Activated T-helper 1 cell treated with anti-CD3 and anti-CD28 coated beads, Interleukin-2, amount 50 U/mL, for 16 hours (primary cell): ENCODE measurements around the gene SIGLEC11.
A peak's percentile ranks its signal among the peaks of the same experiment; 100 is the strongest.
"Not testable (repeated sequence)": the region's sequence is repeated elsewhere in the genome, so short reads cannot be mapped to it uniquely, and the experiment has no call there.

Source experiments
- DNase-seq, 2 donors: peaks; one replicate each; pipeline ENCODE4 v3.0.0-alpha.2; 2020; ENCODE audit warnings: low read depth in 1 of 2, low spot score in 1 of 2

SIGLEC11 gene

DNA sequence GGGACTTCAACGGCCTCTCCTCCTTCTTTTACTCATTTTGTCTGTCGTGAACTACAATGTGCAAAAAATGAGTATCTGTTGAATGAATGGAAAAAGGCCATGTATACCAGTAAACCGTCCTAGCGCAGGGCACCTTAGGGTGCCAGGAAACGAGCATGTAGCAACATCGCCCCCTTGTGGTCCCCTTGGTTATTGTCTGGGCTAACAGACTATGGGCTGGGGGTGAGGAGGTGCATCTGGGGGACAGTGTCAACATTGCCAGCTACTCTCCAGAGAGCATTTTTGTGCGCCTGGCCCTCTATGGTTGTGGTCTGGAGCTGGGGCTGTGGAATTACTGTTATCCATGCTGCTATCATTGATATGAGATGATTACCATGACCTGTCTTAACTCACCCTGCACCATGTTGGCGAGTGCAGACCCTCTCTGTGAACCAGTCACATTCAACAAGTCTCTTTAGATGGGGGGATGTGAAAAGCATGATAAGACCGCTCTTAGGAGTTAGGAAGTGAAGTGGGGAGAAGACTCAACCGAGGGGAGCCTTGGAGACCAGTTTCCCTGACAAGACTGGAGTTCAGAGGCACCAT is 22.8 kb upstream of the SIGLEC11 start:
- DNase-seq: peak; percentile 62 to 75

DNA sequence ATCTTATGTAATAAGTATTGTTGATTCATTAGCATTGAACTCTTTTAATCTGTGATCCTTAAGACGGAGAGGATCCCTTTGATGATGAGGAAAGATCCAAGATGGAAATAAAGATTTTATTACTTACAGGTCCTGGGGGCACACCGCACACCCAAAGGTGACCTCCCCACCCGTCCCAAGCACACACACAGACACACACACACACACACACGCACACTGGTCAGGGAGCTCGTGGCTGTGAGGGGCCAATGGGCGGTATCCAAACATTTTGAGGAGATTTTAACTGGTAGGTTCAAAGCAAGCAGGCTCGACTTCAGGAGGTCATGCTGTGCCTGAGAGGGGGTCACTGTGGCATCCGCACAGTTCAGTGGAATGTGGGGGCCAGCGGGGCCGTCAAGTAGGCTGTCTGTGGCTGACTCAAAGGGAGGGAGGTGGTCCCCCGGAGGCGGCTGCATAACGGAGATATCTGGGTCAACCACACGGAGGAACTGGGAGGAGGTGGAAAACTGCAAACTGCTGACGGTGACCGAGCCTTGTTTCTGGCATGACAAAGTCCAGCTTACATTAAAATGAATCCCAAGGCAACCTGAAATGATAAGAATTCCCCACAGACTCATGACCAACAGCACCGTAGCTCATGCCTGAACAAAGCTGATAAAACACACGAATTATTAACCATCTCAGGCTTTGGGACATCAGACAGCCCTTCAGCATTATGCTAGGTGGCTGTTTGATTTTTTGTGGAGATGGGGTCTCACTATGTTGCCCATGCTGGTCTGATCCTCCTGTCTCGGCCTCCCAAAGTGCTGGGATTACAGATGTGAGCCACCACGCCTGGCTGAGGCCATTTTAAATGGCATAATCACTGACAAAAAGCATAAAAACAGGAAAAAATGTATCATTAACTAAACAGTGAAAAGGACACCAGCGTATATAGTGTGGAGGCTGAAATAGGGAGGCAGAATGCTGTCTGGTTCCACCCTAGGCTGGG is 20.9 kb upstream of the SIGLEC11 start:
- no peak for DNase-seq

DNA sequence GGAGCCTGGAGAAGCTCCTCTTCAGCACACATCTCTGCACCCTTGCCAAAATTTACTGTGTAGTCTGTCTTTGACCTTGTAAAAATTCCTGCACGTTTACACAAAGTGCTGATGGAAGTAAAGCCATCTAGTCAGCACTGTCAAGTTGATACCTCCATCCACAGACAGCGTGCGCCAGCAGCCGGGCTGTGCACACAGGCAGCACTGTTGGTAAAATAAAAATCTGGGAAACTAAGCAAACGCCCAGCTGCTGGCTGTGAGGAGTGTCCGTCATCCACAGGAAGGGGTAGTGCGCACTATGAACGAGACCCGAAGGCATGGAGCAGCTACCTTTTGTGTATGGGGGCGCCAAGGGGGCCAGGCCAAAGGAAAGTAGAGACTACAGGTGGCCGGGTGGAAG is 17.4 kb upstream of the SIGLEC11 start:
- DNase-seq: no peak

DNA sequence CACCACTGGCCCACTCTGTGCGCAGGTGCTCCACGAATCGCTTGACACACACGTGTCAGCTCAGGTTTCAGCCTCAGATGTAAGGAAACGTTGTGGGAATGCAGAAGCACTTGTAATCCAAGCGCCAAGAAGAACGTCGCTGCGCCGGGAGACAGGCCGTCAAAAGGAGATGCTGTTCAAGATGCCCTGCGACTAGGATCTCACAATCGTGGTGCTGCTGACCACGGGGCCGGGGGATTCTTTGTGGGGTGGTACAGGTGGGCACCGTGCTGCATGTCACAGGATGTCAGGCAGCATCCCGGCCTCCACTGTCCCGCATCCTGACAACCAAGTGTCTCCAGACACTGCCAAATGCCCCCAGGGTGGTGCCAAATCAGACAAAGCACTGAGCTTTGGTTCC is 16.9 kb upstream of the SIGLEC11 start:
- DNase-seq: no peak

DNA sequence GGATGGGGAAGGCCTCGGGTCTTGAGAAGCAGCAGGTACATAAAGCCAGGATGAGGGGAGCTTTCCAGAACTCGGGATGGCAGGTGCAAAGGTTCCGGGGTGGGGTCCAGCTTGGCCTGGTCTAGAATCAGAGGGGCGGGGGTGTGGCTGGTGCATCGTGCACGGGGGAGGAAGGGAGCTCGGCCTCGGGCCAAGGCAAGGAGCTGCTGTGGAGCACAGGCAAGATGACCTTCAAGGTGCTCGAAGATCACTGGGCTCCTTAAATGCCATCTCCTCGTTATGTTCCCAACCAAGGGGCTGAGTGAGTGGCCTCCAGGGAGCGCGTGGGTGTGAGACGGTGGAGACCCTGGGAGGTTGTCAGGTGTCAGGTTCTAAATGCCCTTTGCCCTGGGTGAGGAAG is 16.1 kb upstream of the SIGLEC11 start:
- no peak for DNase-seq

DNA sequence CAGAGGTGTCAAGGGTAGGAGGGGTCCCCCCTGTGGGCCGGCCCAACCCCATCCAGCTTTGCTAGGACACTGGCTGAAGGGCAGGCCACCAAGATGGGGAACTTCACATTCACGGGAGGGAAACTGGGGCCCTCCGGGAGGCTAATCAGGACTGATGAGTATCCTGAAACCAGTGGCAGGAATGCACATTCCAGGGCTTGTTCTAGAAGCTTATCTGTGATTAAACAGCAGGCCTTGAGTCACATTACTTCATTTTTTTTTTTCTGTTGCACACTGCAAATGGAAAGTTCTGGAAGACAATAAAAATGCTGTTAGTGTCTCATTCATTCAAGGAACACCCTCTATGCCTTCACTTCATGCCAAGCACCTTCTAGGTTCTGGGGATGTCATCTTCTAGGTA is 15.5 kb upstream of the SIGLEC11 start:
- no peak for DNase-seq

DNA sequence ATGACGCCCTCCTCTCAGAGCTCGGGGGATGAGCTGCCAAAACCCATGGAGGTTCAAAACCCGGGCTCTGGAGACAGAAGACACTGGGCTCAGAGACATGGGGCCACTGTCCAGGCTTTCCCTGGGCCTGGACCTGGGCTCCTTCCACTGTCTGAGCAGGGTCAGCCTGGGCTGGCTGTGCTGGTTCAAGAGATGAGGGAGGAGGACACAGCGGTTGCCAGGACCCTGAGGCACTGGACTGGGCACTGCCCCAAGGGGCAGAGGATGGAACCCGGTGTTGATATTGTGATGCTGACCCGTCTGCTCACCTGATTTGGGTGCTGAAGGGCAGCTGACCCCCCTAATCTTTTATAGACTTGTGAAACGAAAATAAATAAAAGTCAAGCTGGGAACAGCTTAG is 14.1 kb upstream of the SIGLEC11 start:
- no peak for DNase-seq

DNA sequence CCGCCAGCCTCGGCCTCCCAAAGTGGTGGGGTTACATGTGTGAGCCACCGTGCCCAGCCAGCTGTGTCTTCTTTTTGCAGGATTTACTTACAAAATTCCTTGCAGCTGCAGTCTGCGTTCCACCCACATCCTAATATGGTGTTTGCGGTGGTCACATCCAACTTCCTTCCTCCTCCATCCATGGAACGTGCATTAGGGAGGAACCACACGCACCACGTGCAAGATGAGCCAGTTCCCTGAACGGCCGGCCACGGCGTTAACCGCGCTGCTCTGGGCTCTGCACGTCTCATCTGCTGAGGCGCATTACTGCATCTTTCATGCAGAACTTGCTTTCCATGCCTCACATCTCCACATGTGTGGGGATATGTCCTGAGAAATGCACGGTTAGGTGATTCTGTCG is 13.0 kb upstream of the SIGLEC11 start:
- DNase-seq: no peak

DNA sequence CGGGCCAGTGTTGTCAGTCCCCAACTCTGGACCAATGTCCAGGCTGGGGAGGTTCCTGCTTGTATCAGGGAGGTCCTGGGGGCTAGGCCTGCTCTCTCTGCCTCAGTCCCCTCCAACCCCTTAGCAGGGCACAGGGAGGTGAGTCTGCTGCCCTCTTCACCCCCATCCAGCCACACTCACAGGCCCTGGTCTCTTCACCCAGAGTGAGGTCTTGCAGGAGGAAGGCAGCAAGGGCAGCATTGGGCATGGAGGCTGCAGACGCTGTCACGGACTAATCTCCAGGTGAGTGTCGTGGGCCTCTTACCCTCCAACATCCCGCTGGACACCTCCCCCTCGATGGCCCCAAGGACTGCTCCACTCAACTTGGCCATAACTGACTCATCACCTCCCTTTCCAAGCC is 11.9 kb upstream of the SIGLEC11 start:
- no peak for DNase-seq

DNA sequence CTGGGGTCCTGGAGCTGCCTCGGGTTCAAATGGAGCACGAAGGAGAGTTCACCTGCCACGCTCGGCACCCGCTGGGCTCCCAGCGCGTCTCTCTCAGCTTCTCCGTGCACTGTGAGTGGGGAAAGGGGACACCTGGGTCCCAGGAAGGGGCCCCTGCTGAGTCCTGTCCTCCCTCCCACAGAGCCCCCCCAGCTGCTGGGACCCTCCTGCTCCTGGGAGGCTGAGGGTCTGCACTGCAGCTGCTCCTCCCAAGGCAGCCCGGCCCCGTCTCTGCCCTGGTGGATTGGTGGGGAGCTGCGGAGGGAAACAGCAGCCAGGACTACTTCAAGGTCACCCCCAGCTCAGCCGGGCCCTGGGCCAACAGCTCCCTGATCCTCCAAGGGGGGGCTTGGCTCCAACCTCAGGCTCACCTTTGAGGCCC is 11.0 kb upstream of the SIGLEC11 start:
- no peak for DNase-seq

DNA sequence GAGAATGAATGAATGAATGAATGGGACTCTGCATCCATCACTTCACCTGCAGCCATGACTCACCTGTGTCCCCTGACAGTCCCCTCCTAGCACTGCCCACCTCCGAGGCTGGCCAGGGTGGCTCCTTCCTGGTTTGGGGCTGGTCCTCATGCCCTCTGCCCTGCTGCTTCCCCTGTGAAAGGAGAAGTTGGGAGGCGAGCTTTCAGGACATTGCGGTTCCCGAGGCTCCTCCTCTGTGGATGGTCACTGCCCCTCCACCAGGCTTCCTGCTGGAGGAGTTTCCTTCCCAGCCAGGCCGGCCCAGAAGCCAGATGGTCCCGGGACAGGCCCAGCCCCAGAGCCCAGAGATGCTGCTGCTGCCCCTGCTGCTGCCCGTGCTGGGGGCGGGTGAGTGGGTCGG is 8.4 kb upstream of the SIGLEC11 start:
- not testable (repeated sequence) for DNase-seq

DNA sequence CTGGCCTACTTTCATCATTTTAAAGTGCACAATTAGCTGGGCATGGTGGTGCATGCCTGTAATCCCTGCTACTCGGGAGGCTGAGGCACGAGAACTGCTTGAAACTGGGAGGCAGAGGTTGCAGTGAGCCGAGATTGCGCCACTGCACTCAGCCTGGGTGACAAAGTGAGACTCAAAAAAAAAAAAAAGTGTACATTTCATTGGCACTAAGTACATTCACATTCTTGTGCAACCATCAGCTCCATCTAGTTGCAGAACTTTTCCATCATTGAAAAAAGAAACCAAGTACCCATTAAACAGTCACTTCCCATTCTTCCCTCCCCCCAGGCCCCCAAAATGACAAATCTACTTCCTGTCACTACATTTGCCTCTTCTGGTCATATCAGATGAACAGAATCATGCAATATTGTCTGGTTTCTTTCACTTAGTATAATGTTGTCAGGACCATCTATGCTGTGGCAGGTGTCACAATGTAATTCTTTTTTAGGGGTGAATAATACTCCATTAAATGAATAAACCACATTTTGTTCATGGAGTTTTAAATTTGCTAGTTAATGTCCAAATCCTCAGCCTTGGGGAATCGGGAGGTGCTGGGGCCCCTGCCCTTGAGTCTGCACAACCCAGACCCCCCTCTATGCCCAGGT is 7.4 kb upstream of the SIGLEC11 start:
- DNase-seq: no peak

DNA sequence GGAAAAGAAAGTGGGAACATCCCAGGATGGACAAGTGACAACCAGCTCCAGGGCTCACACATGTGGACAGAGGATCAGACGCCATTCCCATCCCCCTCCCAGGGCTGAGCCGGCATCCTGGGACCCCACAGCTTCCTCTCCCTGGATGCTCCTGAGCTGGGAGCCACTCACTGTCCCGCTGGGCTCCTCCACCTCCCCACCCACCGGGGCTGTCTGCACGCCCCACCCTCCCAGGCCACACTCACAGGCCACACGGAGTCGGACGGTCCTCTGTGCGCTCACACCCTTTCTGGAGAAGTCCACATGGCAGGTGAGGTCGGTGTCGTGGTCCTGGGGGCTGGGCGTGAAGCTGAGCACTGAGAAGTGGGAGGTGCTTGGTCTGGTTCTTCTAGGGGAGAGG is 1.1 kb downstream of the SIGLEC11 start:
- not testable (repeated sequence) for DNase-seq

DNA sequence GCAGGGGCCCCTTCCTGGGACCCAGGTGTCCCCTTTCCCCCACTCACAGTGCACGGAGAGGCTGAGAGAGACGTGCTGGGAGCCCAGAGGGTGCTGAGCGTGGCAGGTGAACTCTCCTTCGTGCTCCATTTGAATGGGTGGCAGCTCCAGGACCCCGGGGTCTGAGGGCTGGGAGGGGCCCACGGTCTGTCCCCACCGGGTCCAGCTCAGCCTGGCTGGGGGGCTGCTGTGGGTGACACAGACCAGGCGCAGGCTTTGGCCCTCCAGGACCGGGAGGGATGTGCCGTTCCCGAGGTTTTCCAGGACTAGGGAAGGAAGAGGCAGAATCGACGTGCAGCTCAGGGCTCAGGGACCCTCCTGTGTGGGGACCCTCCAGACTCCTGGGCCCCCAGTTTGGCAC is 2.4 kb downstream of the SIGLEC11 start:
- not testable (repeated sequence) for DNase-seq

DNA sequence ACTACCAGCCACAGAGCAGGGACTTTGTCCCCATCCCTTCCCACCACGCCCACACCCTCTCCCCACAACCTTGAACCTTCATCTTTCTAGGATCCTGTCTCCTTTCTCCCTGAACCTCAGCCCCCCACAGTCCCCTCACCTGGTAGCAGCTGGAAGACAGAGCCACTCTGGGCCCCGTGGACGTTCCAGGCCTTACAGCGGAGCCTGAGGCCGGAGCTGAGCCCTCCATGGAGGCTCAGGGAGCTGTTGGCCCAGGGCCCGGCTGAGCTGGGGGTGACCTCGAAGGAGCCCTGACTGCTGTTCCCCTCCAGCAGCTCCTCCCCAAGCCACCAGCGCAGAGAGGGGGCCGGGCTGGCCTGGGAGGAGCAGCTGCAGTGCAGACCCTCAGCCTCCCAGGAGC is 2.8 kb downstream of the SIGLEC11 start:
- DNase-seq: not testable (repeated sequence)

DNA sequence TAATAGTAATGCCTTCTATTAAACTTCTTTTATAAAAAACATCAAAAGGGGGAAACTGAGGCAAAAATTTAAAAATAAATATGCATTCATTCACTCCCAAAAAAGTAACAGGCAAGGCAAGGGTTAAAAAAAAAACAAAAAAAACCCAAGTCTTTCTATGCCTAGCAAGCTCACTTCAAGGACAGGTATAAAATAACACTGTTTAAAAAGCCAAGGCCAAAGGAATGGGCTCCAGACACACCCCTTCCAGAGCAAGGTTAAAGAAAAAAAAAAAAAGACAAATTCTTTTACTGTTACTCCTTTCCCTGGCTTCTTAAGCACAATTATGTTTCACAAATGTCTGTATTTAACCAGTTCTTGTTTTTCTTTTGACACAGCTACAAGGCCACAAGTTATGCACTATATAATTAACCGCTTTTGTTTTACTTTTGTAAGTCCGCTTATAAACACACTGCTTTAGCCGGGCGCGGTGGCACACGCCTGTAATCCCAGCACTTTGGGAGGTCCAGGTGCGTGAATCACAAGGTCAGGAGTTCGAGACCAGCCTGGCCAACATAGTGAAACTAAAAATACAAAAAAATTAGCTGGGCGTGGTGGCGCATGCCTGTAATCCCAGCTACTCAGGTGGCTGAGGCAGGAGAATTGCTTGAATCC is 3.6 kb downstream of the SIGLEC11 start:
- no peak for DNase-seq

DNA sequence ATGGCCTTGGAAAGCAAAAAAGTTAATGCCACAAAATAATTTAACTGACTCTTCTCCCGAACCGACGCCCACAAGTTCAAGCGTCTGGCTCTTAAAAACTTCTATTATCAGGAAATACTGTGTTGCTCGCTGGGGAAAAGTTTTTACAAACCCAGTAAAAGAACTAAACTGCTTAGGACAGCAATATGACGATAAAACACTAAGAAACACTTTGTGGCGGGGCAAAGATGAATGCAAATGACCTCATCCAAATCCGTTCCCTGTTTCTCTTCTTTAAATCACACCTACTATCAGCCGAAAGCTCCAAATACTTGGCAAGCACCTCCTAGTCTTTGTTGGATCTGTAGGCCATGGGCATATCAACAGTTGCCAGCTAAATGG is 4.9 kb downstream of the SIGLEC11 start:
- no peak for DNase-seq

DNA sequence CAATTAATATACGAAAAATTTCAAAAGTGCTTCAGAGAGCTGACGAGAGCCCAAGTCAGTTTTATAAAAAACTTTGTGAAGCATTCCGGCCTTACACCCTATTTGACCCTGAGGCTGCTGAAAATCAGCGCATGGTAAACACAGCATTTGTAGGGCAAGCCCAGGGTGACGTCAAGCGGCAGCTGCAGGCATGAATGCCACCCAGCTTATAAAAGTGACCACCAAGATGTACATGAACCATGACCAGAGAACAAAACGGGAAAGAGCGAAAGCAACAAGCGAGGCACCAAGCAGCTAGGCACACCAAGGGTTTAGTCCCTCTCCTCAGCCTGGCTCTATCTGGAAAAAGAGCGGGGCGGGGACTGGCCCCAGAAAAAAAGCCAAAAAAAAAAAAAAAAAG is 6.0 kb downstream of the SIGLEC11 start:
- no peak for DNase-seq

DNA sequence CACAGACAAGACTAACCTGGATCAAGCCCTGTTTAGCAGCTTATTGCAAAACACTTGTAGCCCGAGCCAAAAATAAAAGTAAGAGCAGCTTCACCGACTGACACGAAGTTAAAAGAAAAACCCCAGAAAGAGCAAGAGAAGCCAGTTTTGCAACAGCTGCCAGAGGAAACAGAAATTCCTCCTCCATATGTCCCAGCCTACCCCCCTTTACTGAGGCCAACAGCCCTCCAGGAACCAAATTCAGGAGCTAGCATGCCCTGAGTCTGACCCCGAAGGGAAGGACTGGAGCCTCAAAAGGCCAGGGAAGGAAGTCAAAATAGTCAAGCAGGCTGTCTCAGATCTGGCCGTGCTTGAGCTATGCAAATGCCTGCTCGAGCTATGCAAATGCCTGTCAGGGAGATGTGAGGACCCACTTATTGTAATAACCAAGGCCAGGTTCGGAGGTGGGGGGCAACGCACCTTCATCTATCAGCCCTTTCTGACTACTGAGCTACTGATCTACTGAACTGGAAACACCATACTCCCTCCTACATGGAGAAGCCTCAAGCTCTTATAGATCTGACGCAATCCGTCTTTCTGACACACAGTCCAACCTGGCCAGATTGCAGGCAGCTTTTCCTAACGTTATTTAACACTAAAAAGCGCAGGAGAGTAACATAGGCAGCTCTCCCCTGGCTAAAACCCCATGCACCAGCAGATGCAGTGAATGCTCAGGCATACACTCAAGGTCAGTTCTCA is 6.7 kb downstream of the SIGLEC11 start:
- no peak for DNase-seq

DNA sequence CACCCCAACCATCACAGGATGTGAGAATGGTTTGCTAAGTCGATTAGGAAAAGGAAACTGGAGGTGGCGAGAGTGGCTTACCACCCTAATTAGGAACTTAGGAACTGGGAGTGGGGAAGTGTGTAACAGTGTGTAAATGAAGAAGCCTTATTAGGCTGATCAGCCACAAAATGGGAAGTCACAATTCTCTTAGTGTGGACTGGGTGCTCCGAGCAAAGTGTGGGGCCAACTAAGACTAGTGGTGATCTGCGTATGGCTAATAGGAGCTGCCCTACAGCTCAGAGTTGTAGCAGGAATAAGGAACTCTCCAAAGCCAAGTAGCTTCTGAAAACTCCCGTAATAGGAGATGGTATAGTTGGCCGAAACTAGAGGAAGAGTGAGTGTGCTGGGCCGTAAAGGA is 7.6 kb downstream of the SIGLEC11 start:
- DNase-seq: no peak

DNA sequence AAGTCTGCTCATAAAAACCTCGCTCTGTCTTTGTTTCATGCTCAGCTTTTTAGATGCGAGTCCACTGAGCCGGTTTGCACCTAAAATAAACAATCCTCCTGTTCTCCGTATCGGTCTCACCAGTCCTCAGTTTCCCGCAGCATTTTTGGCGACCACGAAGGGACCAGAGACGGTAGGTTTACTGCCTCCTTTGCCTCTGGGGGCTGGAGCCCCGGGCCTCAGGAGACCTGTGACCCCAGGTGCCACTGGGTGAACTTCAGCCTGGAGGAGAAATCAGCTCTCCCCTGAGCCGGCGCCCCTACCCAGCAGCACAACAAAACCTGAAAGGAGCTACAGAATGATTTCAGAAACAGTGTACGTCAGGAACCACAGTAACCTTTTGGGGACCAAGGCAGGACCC is 8.1 kb downstream of the SIGLEC11 start:
- DNase-seq: no peak
